K562 (cell line): ENCODE data around the gene ARID3A. TPM values are rescaled to one million over a fixed set of nuclear protein-coding genes. Genes with fewer than 3 reads are reported as not detected.

Source experiments
- ATAC-seq: fragments of 200-7000 bp; cut with Tn5 transposase; 3 replicates; pipeline ENCODE4 v1.9.1; 2020; ENCODE audit warnings: moderate library complexity
- BruUV-seq: library from RNA; stranded (reverse); fragments of 400-500 nt; replicated peaks from 2 replicates; lab custom pipeline; 2021; lab: Mats Ljungman, UMichigan
- CTCF ChIA-PET: fragments of 300-600 bp; formaldehyde crosslinking; extraction: SDS; loops from one replicate; lab custom pipeline; 2021; ENCODE audit warnings: low intra/inter-chr PET ratio; lab: Yijun Ruan, JAX
- POLR2A ChIA-PET: fragments of 300-600, 350-650 bp; sonication (Branson Sonifier 250); formaldehyde crosslinking; extraction: SDS; loops from one replicate; lab custom pipeline; 2021; ENCODE audit warnings: antibody characterized with exemption, inconsistent platforms; lab: Yijun Ruan, JAX
- DNase-seq, 4 experiments: peaks; one replicate each; pipeline versions ENCODE4 v3.0.0 to v3.0.0-alpha.2; 2011 to 2018; ENCODE audit warnings: low spot score in 3 of 4, mixed read lengths in 3 of 4; ENCODE audit errors: extremely low read depth in 1 of 4
- FAIRE-seq: peaks from 2 replicates; lab custom pipeline; 2011; peaks lifted over from hg19 to GRCh38; lab: Jason Lieb, UNC
- H2AFZ ChIP-seq: 2 replicates; pipeline ENCODE4 v1.6.0; 2011; ENCODE audit warnings: low read depth, low read length, control low read depth, inconsistent platforms
- H3K27ac ChIP-seq: fragments of 200-600 bp; 3 replicates; pipeline ENCODE4 v1.8.0; 2011; ENCODE audit warnings: low read depth, mild to moderate bottlenecking, control low read depth, inconsistent platforms, low read length, moderate library complexity, mixed read lengths; ENCODE audit errors: extremely low read depth
- H3K27me3 ChIP-seq, 2 experiments: fragments of 300-600 bp in 1 of 2; 2 replicates in 1 of 2; 3 replicates in 1 of 2; pipeline versions ENCODE4 v1.6.0 to v1.8.0; 2011; ENCODE audit warnings: inconsistent platforms in 2 of 2, low read length in 2 of 2, mild to moderate bottlenecking in 1 of 2, mixed read lengths in 1 of 2, moderate library complexity in 1 of 2; ENCODE audit not compliant: control insufficient read depth in 2 of 2, insufficient read depth in 2 of 2
- H3K36me3 ChIP-seq: fragments of 300-600 bp; 3 replicates; pipeline ENCODE4 v1.8.0; 2011; ENCODE audit warnings: mild to moderate bottlenecking, low read length, inconsistent platforms; ENCODE audit not compliant: control insufficient read depth, insufficient read depth
- H3K4me1 ChIP-seq, 2 experiments: fragments of 200-600 bp in 1 of 2; replicated peaks in 1 of 2; 2 replicates in 1 of 2; 3 replicates in 1 of 2; pipeline versions ENCODE4 v1.5.1 to v1.8.0; 2011; ENCODE audit warnings: inconsistent platforms in 2 of 2, low read length in 2 of 2, mild to moderate bottlenecking in 1 of 2, mixed read lengths in 1 of 2, moderate library complexity in 1 of 2; ENCODE audit not compliant: control insufficient read depth in 2 of 2, insufficient read depth in 2 of 2
- H3K4me2 ChIP-seq: 2 replicates; pipeline ENCODE4 v1.6.1; 2011; ENCODE audit warnings: low read length, control low read depth, inconsistent platforms, mixed read lengths; ENCODE audit not compliant: insufficient read depth
- H3K4me3 ChIP-seq: fragments of 200-600 bp; sonication (generic), shearing (Covaris generic); 2 replicates; pipeline ENCODE4 v1.5.1; 2016; ENCODE audit warnings: control low read depth, inconsistent platforms
- H3K79me2 ChIP-seq: fragments of 200-600 bp; 3 replicates; pipeline ENCODE4 v1.8.0; 2011; ENCODE audit warnings: low read length, inconsistent platforms; ENCODE audit not compliant: control insufficient read depth, insufficient read depth
- H3K9ac ChIP-seq, 2 experiments: 2 replicates each; pipeline versions ENCODE4 v1.6.0 to v1.6.1; 2011; ENCODE audit warnings: low read depth in 2 of 2, low read length in 2 of 2, control low read depth in 1 of 2, inconsistent platforms in 1 of 2, mild to moderate bottlenecking in 1 of 2, mixed read lengths in 1 of 2; ENCODE audit not compliant: insufficient read depth in 1 of 2
- H3K9me1 ChIP-seq: one replicate; pipeline ENCODE4 v1.6.0; 2011; ENCODE audit warnings: inconsistent platforms, mild to moderate bottlenecking, low read length, moderate library complexity; ENCODE audit not compliant: control insufficient read depth, insufficient read depth
- H3K9me3 ChIP-seq: replicated peaks from 2 replicates; pipeline ENCODE4 v1.5.1; 2011; ENCODE audit warnings: low read depth, low read length, inconsistent platforms; ENCODE audit not compliant: control insufficient read depth, insufficient read depth
- H4K20me1 ChIP-seq: replicated peaks from 2 replicates; pipeline ENCODE4 v1.6.1; 2011; ENCODE audit warnings: low read length, inconsistent platforms, mixed read lengths; ENCODE audit not compliant: control insufficient read depth, insufficient read depth
- C11orf30 ChIP-seq: fragments of 450-650 bp; IDR thresholded peaks from 2 replicates; pipeline ENCODE4 v1.6.1; 2016; ENCODE audit warnings: low read depth, mild to moderate bottlenecking
- CREM ChIP-seq: IDR thresholded peaks from 2 replicates; pipeline ENCODE4 v1.6.1; 2014; ENCODE audit warnings: antibody characterized with exemption, low read depth
- DNMT1 ChIP-seq: fragments of 450-650 bp; IDR thresholded peaks from 2 replicates; pipeline ENCODE4 v1.6.1; 2016; ENCODE audit warnings: antibody characterized with exemption, mild to moderate bottlenecking
- FOSL1 ChIP-seq: fragments of 200-800 bp; sonication (Bioruptor generic); conservative IDR thresholded peaks from 2 replicates; pipeline ENCODE4 v1.6.1; 2016; ENCODE audit warnings: missing genetic modification characterization, missing compliant biosample characterization
- NCOA4 ChIP-seq: fragments of 450-650 bp; IDR thresholded peaks from 2 replicates; pipeline ENCODE4 v1.6.1; 2018; ENCODE audit warnings: mild to moderate bottlenecking; ENCODE audit not compliant: partially characterized antibody
- NCOR1 ChIP-seq: fragments of 450-650 bp; IDR thresholded peaks from 2 replicates; pipeline ENCODE4 v1.6.1; 2016; ENCODE audit warnings: mild to moderate bottlenecking, moderate library complexity
- NFYB ChIP-seq: IDR thresholded peaks from 2 replicates; pipeline ENCODE4 v1.6.1; 2011; ENCODE audit warnings: mild to moderate bottlenecking, moderate library complexity; ENCODE audit not compliant: insufficient read length; ENCODE audit errors: extremely low read depth
- NONO ChIP-seq, 2 experiments: fragments of 200-400 bp in 1 of 2; fragments of 450-650 bp in 1 of 2; formaldehyde crosslinking in 1 of 2; IDR thresholded peaks; 2 replicates each; pipeline ENCODE4 v1.6.1; 2017; ENCODE audit warnings: low read depth in 2 of 2, mild to moderate bottlenecking in 2 of 2, moderate library complexity in 2 of 2, low read length in 1 of 2
- PCBP2 ChIP-seq: fragments of 200-400 bp; formaldehyde crosslinking; IDR thresholded peaks from 2 replicates; pipeline ENCODE4 v1.6.1; 2018; ENCODE audit warnings: low read length, low read depth, mild to moderate bottlenecking, moderate library complexity; ENCODE audit not compliant: poor library complexity, severe bottlenecking
- RAD51 ChIP-seq: fragments of 450-650 bp; IDR thresholded peaks from 2 replicates; pipeline ENCODE4 v1.7.1; 2016; ENCODE audit warnings: low read depth, mild to moderate bottlenecking, borderline replicate concordance
- RBBP5 ChIP-seq: fragments of 200-600 bp; sonication (generic); IDR thresholded peaks from 2 replicates; pipeline ENCODE4 v1.6.1; 2012; ENCODE audit warnings: borderline replicate concordance, mild to moderate bottlenecking, low read length, control low read depth, inconsistent platforms; ENCODE audit not compliant: insufficient read depth, poor library complexity, severe bottlenecking
- RBM17 ChIP-seq: fragments of 200-400 bp; formaldehyde crosslinking; IDR thresholded peaks from 2 replicates; pipeline ENCODE4 v1.6.1; 2017; ENCODE audit warnings: low read depth, mild to moderate bottlenecking, low read length, borderline replicate concordance
- TOE1 ChIP-seq, 2 experiments: fragments of 450-650 bp in 1 of 2; sonication (generic) in 1 of 2; formaldehyde crosslinking in 1 of 2; IDR thresholded peaks; 2 replicates each; pipeline versions ENCODE4 v1.7.1 to v1.8.0; 2016 to 2022; ENCODE audit warnings: borderline replicate concordance in 2 of 2, mild to moderate bottlenecking in 2 of 2, antibody characterized with exemption in 1 of 2, inconsistent platforms in 1 of 2, low read depth in 1 of 2, missing genetic modification reagents in 1 of 2, moderate library complexity in 1 of 2
- TRIM24 ChIP-seq, 2 experiments: fragments of 450-650 bp; IDR thresholded peaks; 2 replicates each; pipeline ENCODE4 v1.6.1; 2016
- USF1 ChIP-seq: sonication (generic); formaldehyde crosslinking; IDR thresholded peaks from 2 replicates; pipeline ENCODE4 v1.9.0; 2022; ENCODE audit warnings: mild to moderate bottlenecking, missing genetic modification reagents
- ZNF212 ChIP-seq: fragments of 450-650 bp; formaldehyde crosslinking; IDR thresholded peaks from 2 replicates; pipeline ENCODE4 v1.4.0; 2020; ENCODE audit warnings: mild to moderate bottlenecking
- ZNF77 ChIP-seq: fragments of 250-450 bp; sonication (Bioruptor Pico); IDR thresholded peaks from 2 replicates; pipeline ENCODE4 v1.5.0; 2020
- WGBS: fragments of 100-300 bp; shearing (Covaris generic); methylation state at CpG from one replicate; pipeline ENCODE4 v1.1.6; 2016; ENCODE audit warnings: low coverage, mixed read lengths; ENCODE audit not compliant: insufficient coverage; ENCODE audit errors: missing lambda C conversion rate; 5-methylcytosine and 5-hydroxymethylcytosine counted together
- in situ Hi-C: fragments of 300-500 bp; cut with MboI; formaldehyde crosslinking; loops from 4 replicates; pipeline ENCODE4 v1.15.0; 2018; ENCODE audit warnings: inconsistent platforms, mixed read lengths
- intact Hi-C: fragments of 100-400 bp; cut with micrococcal nuclease; formaldehyde crosslinking; loops from 2 replicates; pipeline ENCODE4 v1.14.2; 2022
- polyA plus RNA-seq, 8 experiments: library from polyadenylated mRNA; depleted of rRNA in 4 of 8; stranded (reverse) in 5 of 8; unstranded in 3 of 8; fragments of >200 nt; fragmentation: Nextera tagmentation in 2 of 8; fragmentation: Illumina TruSeq in 1 of 8; extraction: Ambion mirVana in 2 of 8; extraction: Trizol in 1 of 8; gene quantifications; 2 replicates each; pipeline versions ENCODE4 v1.2.1 to v1.2.3, GENCODE V29; 2011 to 2014; ENCODE audit warnings: inconsistent platforms in 1 of 8, missing spikeins in 1 of 8
- total RNA-seq, 7 experiments: library from RNA; depleted of rRNA in 6 of 7; stranded (reverse); fragments of >200 nt in 6 of 7; fragmentation: Illumina TruSeq in 2 of 7; extraction: Trizol in 2 of 7; gene quantifications; 2 replicates each; pipeline versions ENCODE4 v1.2.1 to v1.2.3, GENCODE V29; 2011 to 2021; ENCODE audit warnings: low replicate concordance in 1 of 7
- TF ChIP-seq, protein P1 (sequence below): fragments of 150-350 bp; conservative IDR thresholded peaks from 2 replicates; pipeline ENCODE4 v1.6.1; 2014; ENCODE audit warnings: low read length

Gene ARID3A
- total and polyA plus RNA-seq, 9 of the 15 experiments (the other 6 are each of a cell fraction or from before 2014, with no cell fraction given), result 1.4 to 118 (median 31.2) TPM

DNA sequence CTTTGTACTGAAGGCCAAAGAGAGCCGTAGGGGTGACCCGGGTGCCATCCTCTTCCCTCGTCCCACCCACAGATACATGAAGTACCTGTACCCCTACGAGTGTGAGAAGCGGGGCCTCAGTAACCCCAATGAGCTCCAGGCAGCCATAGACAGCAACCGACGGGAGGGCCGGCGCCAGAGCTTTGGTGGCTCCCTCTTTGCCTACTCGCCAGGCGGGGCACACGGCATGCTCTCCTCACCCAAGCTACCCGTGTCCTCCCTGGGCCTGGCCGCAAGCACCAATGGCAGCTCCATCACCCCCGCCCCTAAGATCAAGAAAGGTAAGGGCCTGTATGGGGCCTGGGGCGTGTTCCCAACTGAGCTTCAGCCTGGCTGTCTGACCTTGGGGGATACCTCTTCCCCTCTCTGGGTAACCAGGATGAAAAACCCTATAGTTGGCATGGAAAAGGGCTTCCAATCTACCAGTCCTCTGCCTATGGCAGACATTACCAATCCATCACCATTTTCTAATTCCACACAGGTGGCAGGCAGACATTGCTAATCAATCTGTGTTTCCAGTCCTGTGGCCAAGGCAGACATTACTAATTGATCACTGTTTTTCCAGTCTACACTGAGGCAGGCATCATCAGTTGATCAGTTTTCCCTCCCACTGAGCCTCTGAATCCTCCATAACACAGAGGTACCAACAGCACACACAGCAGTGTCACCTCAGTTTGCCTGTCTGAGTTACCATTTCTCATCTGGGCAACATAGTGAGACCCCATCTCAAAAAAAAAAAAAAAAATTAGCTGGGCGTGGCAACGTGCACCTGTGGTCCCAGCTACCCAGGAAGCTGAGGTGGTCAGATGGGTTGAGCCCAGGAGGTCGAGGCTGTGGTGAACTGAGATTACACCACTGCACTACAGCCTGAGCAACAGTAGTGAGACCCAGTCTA is 39.2 kb downstream of the ARID3A start:
- no peak for ATAC-seq
- H3K4me3 ChIP-seq, result no peak overlapping the region
- no peak for DNase-seq
- no peaks in the 10 kb centered on the region for H3K27me3 ChIP-seq
- peaks cover 80% of the 10 kb centered on the region for H3K36me3 ChIP-seq
- no peak overlapping the region for H3K4me2 ChIP-seq
- no TSS peak for BruUV-seq
- no peak overlapping the region for H3K9ac ChIP-seq
- POLR2A ChIA-PET, result interaction anchor here (0.7 to 1.0 kb wide), 2 partner anchors 21 to 227 kb away, joined by 3 to 4 read pairs; no protein-coding TSS in a partner anchor
- peaks cover 29 to 50% of the 10 kb centered on the region in 2 experiments for H3K4me1 ChIP-seq
- no peaks in the 10 kb centered on the region for H4K20me1 ChIP-seq
- peak; percentile 19 for FAIRE-seq
- no peak overlapping the region for H2AFZ ChIP-seq
- H3K79me2 ChIP-seq, result peaks cover 27% of the 10 kb centered on the region
- no peak overlapping the region for H3K27ac ChIP-seq
- H3K9me1 ChIP-seq, result no peaks in the 10 kb centered on the region
- in situ Hi-C loops (no loop called here), intact Hi-C loops (no loop called here)
- WGBS, result 93% methylated on average over 17 of the region's 19 CpGs
- H3K9me3 ChIP-seq, result peaks cover 25% of the 10 kb centered on the region
- CTCF ChIA-PET, result no interaction called here
- TF ChIP-seq NCOA4 (peak; percentile 44), ZNF77 (CRISPR knock-in tag) (no peak), RBM17 (no peak), RAD51 (0 out of 2 replicates have a peak, but pooled peaks have one; percentile 11), CREM (0 out of 2 replicates have a peak, but pooled peaks have one; percentile 10), FOSL1 (tag) (no peak), DNMT1 (no peak), NONO (IDR thresholded peaks at IDR 0.05; ENCODE audit: low read depth in 2 of 2, low read length in 1 of 2) (no peak), USF1 (CRISPR knock-in tag) (no peak), RBBP5 (no peak), TRIM24 (IDR thresholded peaks at IDR 0.05) (0 out of 4 replicates have a peak, but pooled peaks of 1 of the 2 experiments have one; percentile 22), ZNF212 (CRISPR knock-in tag) (no peak), PCBP2 (no peak), NCOR1 (no peak), NFYB (no peak), TOE1 (IDR thresholded peaks at IDR 0.05; ENCODE audit: borderline replicate concordance) (peak; percentile 51; the same call in 1 of the 2 replicates), TOE1 (CRISPR knock-in tag; IDR thresholded peaks at IDR 0.05; ENCODE audit: borderline replicate concordance, low read depth) (no peak), C11orf30 (no peak)
- TF ChIP-seq, protein P1, sequence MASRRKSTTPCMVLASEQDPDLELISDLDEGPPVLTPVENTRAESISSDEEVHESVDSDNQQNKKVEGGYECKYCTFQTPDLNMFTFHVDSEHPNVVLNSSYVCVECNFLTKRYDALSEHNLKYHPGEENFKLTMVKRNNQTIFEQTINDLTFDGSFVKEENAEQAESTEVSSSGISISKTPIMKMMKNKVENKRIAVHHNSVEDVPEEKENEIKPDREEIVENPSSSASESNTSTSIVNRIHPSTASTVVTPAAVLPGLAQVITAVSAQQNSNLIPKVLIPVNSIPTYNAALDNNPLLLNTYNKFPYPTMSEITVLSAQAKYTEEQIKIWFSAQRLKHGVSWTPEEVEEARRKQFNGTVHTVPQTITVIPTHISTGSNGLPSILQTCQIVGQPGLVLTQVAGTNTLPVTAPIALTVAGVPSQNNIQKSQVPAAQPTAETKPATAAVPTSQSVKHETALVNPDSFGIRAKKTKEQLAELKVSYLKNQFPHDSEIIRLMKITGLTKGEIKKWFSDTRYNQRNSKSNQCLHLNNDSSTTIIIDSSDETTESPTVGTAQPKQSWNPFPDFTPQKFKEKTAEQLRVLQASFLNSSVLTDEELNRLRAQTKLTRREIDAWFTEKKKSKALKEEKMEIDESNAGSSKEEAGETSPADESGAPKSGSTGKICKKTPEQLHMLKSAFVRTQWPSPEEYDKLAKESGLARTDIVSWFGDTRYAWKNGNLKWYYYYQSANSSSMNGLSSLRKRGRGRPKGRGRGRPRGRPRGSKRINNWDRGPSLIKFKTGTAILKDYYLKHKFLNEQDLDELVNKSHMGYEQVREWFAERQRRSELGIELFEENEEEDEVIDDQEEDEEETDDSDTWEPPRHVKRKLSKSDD, result no peak
